MM.1S (cell line): Measurements from ENCODE around the gene TFPI.

Experiments used
- CTCF ChIP-seq: fragments of 300-600 bp; sonication (generic); IDR thresholded peaks from 2 replicates; pipeline ENCODE4 v1.5.1; 2016; ENCODE audit warnings: antibody characterized with exemption, low read length, mixed read lengths
- EZH2 ChIP-seq: fragments of 300-600 bp; sonication (generic); optimal IDR thresholded peaks from 2 replicates; pipeline ENCODE3; 2017; ENCODE audit warnings: low read depth, mild to moderate bottlenecking, antibody characterized with exemption, low read length, mixed read lengths
- EZH2phosphoT487 ChIP-seq: fragments of 300-600 bp; sonication (generic); IDR thresholded peaks from 2 replicates; pipeline ENCODE4 v1.6.1; 2018; ENCODE audit warnings: antibody characterized with exemption, low read length

- no peak for TF ChIP-seq CTCF
- no peak for TF ChIP-seq EZH2
- TF ChIP-seq EZH2phosphoT487 = no peak
Observed at GRCh38 chr2:187483537-187483936, 70.7 kb downstream of the TFPI start.
